ENCODE results near the gene SPO11.

DNA sequence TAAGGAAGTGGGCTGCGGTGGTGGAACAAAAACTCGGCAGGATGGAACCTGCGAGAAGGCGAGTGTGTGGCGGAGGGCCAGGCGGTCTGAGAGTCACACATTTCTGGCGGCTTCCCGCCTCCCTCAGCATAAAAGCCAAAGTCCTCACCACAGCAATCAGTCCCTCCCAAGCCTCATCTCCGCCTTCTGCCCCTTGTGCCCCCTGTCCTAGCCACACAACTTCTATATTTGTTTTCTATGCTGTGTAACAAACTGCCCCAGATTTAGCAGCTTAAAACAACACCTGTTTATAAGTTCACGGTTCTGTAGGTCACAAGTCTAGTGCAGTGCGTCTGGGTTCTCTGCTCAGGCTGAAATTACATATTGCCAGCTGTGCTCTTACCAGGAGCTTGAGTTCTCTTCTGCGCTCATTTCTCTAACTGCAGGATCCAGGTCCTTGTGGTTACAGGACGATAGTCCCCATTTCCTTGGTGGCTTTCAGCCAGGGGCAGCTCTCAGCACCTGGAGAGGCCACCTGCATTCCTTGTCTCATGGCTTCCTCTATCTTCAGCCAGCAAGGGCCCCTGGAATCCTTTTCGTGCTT lies 11.7 kb upstream of the SPO11 start:
- TF ChIP-seq, protein P1, sequence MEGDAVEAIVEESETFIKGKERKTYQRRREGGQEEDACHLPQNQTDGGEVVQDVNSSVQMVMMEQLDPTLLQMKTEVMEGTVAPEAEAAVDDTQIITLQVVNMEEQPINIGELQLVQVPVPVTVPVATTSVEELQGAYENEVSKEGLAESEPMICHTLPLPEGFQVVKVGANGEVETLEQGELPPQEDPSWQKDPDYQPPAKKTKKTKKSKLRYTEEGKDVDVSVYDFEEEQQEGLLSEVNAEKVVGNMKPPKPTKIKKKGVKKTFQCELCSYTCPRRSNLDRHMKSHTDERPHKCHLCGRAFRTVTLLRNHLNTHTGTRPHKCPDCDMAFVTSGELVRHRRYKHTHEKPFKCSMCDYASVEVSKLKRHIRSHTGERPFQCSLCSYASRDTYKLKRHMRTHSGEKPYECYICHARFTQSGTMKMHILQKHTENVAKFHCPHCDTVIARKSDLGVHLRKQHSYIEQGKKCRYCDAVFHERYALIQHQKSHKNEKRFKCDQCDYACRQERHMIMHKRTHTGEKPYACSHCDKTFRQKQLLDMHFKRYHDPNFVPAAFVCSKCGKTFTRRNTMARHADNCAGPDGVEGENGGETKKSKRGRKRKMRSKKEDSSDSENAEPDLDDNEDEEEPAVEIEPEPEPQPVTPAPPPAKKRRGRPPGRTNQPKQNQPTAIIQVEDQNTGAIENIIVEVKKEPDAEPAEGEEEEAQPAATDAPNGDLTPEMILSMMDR (IDR thresholded peaks at IDR 0.05), result no peak
- TF ChIP-seq POLR2A (IDR thresholded peaks at IDR 0.05) (no peak), POLR2AphosphoS5 (IDR thresholded peaks at IDR 0.05) (no peak), EP300 (IDR thresholded peaks at IDR 0.05) (no peak)
